GM23338 (cell line): ENCODE results near the gene MFSD6L. TPM values are rescaled to one million over a fixed set of nuclear protein-coding genes. Genes with fewer than 3 reads are reported as not detected.

Source experiments
- ATAC-seq: fragments of 200-7000 bp; cut with Tn5 transposase; 3 replicates; pipeline ENCODE4 v1.9.1; 2020
- DNase-seq: peaks from one replicate; pipeline ENCODE4 v3.0.0-alpha.2; 2015; ENCODE audit warnings: low spot score
- H2AFZ ChIP-seq: fragments of 200-600 bp; sonication (generic); 2 replicates; pipeline ENCODE4 v1.8.0; 2016; ENCODE audit warnings: antibody characterized with exemption, mild to moderate bottlenecking, moderate library complexity
- H3F3A ChIP-seq: fragments of 200-600 bp; sonication (generic); replicated peaks from 2 replicates; pipeline ENCODE4 v1.8.0; 2017; ENCODE audit warnings: antibody characterized with exemption, mixed run types, low read depth
- H3K27ac ChIP-seq: fragments of 200-600 bp; sonication (generic); 2 replicates; pipeline ENCODE4 v1.6.1; 2016; ENCODE audit warnings: low read depth
- H3K27me3 ChIP-seq: fragments of 200-600 bp; sonication (generic); 2 replicates; pipeline ENCODE4 v1.8.0; 2016; ENCODE audit warnings: mild to moderate bottlenecking, mixed run types, moderate library complexity; ENCODE audit not compliant: insufficient read depth
- H3K36me3 ChIP-seq: fragments of 200-600 bp; sonication (generic); 2 replicates; pipeline ENCODE4 v1.8.0; 2016; ENCODE audit warnings: mild to moderate bottlenecking; ENCODE audit not compliant: insufficient read depth
- H3K4me1 ChIP-seq: fragments of 200-600 bp; sonication (generic); 2 replicates; pipeline ENCODE4 v1.8.0; 2016; ENCODE audit warnings: mild to moderate bottlenecking, moderate library complexity; ENCODE audit not compliant: insufficient read depth
- H3K4me2 ChIP-seq: fragments of 200-600 bp; sonication (generic); 2 replicates; pipeline ENCODE4 v1.7.1; 2017; ENCODE audit warnings: mixed run types
- H3K4me3 ChIP-seq: fragments of 200-600 bp; sonication (generic); 2 replicates; pipeline ENCODE4 v1.6.1; 2016; ENCODE audit warnings: mixed run types
- H3K79me2 ChIP-seq: fragments of 200-600 bp; sonication (generic); replicated peaks from 2 replicates; pipeline ENCODE4 v1.8.0; 2017; ENCODE audit warnings: mild to moderate bottlenecking; ENCODE audit not compliant: insufficient read depth
- H3K9me2 ChIP-seq: fragments of 200-600 bp; sonication (generic); 2 replicates; pipeline ENCODE4 v1.8.0; 2017; ENCODE audit not compliant: insufficient read depth
- H4K20me1 ChIP-seq: fragments of 200-600 bp; sonication (generic); replicated peaks from 2 replicates; pipeline ENCODE4 v1.8.0; 2017; ENCODE audit warnings: mild to moderate bottlenecking; ENCODE audit not compliant: insufficient read depth
- H3K27ac Mint-ChIP-seq: 2 replicates; pipeline ENCODE4 v1.8.0; 2020; ENCODE audit warnings: inconsistent platforms, mild to moderate bottlenecking, moderate library complexity, mixed read lengths
- H3K27me3 Mint-ChIP-seq: 3 replicates; pipeline ENCODE4 v1.8.0; 2022; ENCODE audit warnings: low read depth, mild to moderate bottlenecking, moderate library complexity, mixed read lengths, inconsistent platforms; ENCODE audit not compliant: insufficient read depth, poor library complexity
- H3K36me3 Mint-ChIP-seq: 3 replicates; pipeline ENCODE4 v1.8.0; 2021; ENCODE audit warnings: low read depth, mild to moderate bottlenecking, inconsistent platforms, moderate library complexity, mixed read lengths
- H3K4me1 Mint-ChIP-seq: 3 replicates; pipeline ENCODE4 v1.8.0; 2020; ENCODE audit warnings: mild to moderate bottlenecking, inconsistent platforms, mixed read lengths
- H3K4me3 Mint-ChIP-seq: 3 replicates; pipeline ENCODE4 v1.8.0; 2021; ENCODE audit warnings: moderate library complexity, mild to moderate bottlenecking, inconsistent platforms, mixed read lengths
- H3K9me3 Mint-ChIP-seq: 3 replicates; pipeline ENCODE4 v1.8.0; 2020; ENCODE audit warnings: moderate library complexity, mild to moderate bottlenecking, inconsistent platforms, mixed read lengths
- CREB1 ChIP-seq: fragments of 250-450 bp; sonication (Bioruptor Pico); IDR thresholded peaks from 2 replicates; pipeline ENCODE4 v1.5.0; 2020; ENCODE audit warnings: low read depth, mild to moderate bottlenecking, moderate library complexity
- CTCF ChIP-seq, 2 experiments: fragments of 200-600 bp in 1 of 2; sonication (generic) in 1 of 2; conservative IDR thresholded peaks; 2 replicates each; pipeline versions ENCODE4 v1.5.1 to v1.6.1; 2016 to 2017; ENCODE audit warnings: antibody characterized with exemption in 2 of 2, low read depth in 2 of 2, mild to moderate bottlenecking in 2 of 2, moderate library complexity in 1 of 2
- NANOG ChIP-seq: IDR thresholded peaks from 2 replicates; pipeline ENCODE4 v1.6.1; 2016; ENCODE audit warnings: antibody characterized with exemption, borderline replicate concordance
- REST ChIP-seq: IDR thresholded peaks from one replicate; pipeline ENCODE4 v1.6.1; 2018; ENCODE audit warnings: antibody characterized with exemption; ENCODE audit not compliant: unreplicated experiment
- polyA plus RNA-seq: library from polyadenylated mRNA; unstranded; fragments of >200 nt; fragmentation: Nextera tagmentation; extraction: Ambion mirVana; gene quantifications from 2 replicates; pipeline ENCODE4 v1.2.1, GENCODE V29; 2016
- total RNA-seq: library from RNA; depleted of rRNA; stranded (reverse); fragments of >200 nt; shearing (Covaris generic); gene quantifications from 2 replicates; pipeline ENCODE4 v1.2.3, GENCODE V29; 2014

The MFSD6L gene
- total and polyA plus RNA-seq, 2 experiments from 2014 or later: 0.52 to 2.8 TPM

DNA sequence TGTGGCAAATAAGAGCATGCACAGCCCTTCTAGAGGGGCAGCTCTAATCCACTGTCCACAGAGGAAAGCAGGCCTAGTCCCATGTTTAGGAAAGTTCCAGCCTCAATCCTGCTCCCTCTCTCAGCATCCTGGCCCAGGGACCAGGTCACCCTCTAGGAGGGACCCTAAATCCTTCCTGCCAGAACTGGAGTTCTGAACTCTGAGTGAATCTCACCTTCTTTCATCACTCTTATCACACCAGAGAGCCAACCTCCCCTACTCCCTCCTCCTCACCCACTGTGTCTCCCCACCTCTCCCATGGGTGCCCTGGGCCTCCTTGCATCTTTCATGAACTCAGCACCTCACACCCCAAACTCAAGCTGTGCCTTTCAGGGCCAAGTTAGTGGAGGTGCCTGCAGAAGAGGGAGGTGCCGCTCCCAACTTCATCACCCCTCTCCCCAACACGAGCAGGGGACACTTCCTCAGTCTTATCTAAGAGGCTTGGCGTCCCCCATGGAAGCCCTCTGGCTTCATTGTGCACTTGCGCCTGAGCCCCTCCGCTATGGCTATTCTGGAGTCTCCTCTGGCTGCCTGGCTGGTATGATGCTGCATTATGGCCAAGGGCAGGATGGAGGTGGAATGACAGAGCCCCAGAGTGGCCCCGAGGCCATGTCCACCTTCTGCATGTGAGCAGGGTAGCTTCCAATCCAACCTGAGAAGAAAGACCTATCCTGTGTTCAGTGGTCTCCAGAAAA lies 36.6 kb upstream of the MFSD6L start:
- Mint-ChIP-seq H3K36me3 (no peaks in the 10 kb centered on the region), H3K9me3 (peaks cover 3% of the 10 kb centered on the region; the same call in 1 of the 3 replicates), H3K27ac (no peak overlapping the region), H3K4me1 (peaks cover 13% of the 10 kb centered on the region), H3K27me3 (peaks cover 7% of the 10 kb centered on the region), H3K4me3 (no peak overlapping the region)
- no peaks in the 10 kb centered on the region for H3K36me3 ChIP-seq
- no peaks in the 10 kb centered on the region for H4K20me1 ChIP-seq
- no peak overlapping the region for H3K4me2 ChIP-seq
- no peak overlapping the region for H3K4me3 ChIP-seq
- H3K9me2 ChIP-seq: no peaks in the 10 kb centered on the region
- H3K79me2 ChIP-seq: no peaks in the 10 kb centered on the region
- no peak overlapping the region for H2AFZ ChIP-seq
- ATAC-seq (no peak), DNase-seq (no peak)
- no peak for TF ChIP-seq CREB1 (CRISPR knock-in tag)
- H3K4me1 ChIP-seq: no peaks in the 10 kb centered on the region; the same call in 1 of the 2 replicates
- H3K27me3 ChIP-seq: no peaks in the 10 kb centered on the region
- no peak overlapping the region for H3K27ac ChIP-seq
- no peaks in the 10 kb centered on the region for H3F3A ChIP-seq

- no peak overlapping the region for H3K4me3 Mint-ChIP-seq
- Histone ChIP-seq H3K4me3 (no peak overlapping the region), H3K27me3 (no peaks in the 10 kb centered on the region), H3K27ac (no peak overlapping the region), H3K4me2 (no peak overlapping the region), H3K79me2 (no peaks in the 10 kb centered on the region), H3K4me1 (no peaks in the 10 kb centered on the region; the same call in 1 of the 2 replicates), H3F3A (no peaks in the 10 kb centered on the region), H3K9me2 (no peaks in the 10 kb centered on the region), H2AFZ (no peak overlapping the region), H3K36me3 (no peaks in the 10 kb centered on the region), H4K20me1 (no peaks in the 10 kb centered on the region)
- peaks cover 3% of the 10 kb centered on the region; the same call in 1 of the 3 replicates for H3K9me3 Mint-ChIP-seq
- H3K36me3 Mint-ChIP-seq: no peaks in the 10 kb centered on the region
- no peak for DNase-seq
- no peak for TF ChIP-seq NANOG
- no peak overlapping the region for H3K27ac Mint-ChIP-seq
- H3K4me1 Mint-ChIP-seq: peaks cover 13% of the 10 kb centered on the region
- ATAC-seq: no peak
- peaks cover 9% of the 10 kb centered on the region for H3K27me3 Mint-ChIP-seq
Observed at GRCh38 chr17:8835106-8835505, 35.9 kb upstream of the MFSD6L start.

DNA sequence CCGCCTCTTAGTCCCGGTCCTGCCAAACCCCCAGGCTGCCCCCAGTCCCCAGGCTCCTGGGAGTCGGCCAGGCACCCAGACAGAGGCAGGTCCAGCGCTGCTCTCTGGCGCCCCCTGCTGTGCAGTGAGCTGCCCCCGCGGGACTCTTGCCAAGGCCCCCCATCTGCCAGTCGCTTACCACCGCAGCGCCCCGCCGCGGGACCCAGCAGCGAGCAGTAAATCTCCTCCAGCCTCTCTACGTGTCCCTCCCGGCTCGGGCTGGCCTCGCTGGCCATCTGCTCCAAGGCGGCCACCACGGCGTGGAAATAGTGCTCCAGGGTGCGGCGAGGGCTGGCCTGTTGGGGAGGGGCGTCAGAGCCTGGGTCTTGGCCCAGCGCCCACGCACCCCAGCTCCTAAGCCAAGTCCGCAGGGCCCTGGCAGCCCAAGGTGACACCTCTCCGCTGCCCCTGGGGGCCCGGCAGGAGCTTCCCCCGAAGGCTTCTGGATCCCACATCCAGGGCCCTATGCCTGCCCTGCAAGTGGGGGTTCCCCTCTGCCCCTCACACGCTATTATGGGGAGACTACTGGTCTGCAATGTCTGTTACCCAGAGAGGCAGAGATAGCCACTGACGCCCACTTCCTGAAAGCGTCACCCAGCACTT lies 33.7 kb upstream of the MFSD6L start:
- peaks cover 13% of the 10 kb centered on the region for H3K4me1 Mint-ChIP-seq
- Histone ChIP-seq H3K27ac (no peak overlapping the region), H4K20me1 (no peaks in the 10 kb centered on the region), H3K4me3 (0 out of 2 replicates have a peak overlapping the region, but pooled peaks have one; percentile 26), H3K27me3 (no peaks in the 10 kb centered on the region), H3K4me1 (no peaks in the 10 kb centered on the region; the same call in 1 of the 2 replicates), H3K9me2 (no peaks in the 10 kb centered on the region), H2AFZ (peak overlapping the region; percentile 72), H3F3A (no peaks in the 10 kb centered on the region), H3K4me2 (peak overlapping the region; percentile 51; the same call in 1 of the 2 replicates), H3K36me3 (no peaks in the 10 kb centered on the region), H3K79me2 (no peaks in the 10 kb centered on the region)
- ATAC-seq (peak; percentile 86), DNase-seq (peak; percentile 85)
- peak; percentile 66 to 85 for TF ChIP-seq CTCF (conservative IDR thresholded peaks at IDR 0.05; ENCODE audit: low read depth in 2 of 2)
- TF ChIP-seq REST: no peak
- H3K36me3 Mint-ChIP-seq: no peaks in the 10 kb centered on the region
- H3K9me3 Mint-ChIP-seq: peaks cover 3% of the 10 kb centered on the region; the same call in 1 of the 3 replicates
- peaks cover 6% of the 10 kb centered on the region for H3K27me3 Mint-ChIP-seq
- H3K4me3 Mint-ChIP-seq: no peak overlapping the region
- H3K27ac Mint-ChIP-seq: no peak overlapping the region
